Fibroblast of gingiva (primary cell): ENCODE results near the gene MBNL1.

ENCODE experiments used
- DNase-seq: peaks from one replicate; pipeline ENCODE4 v3.0.0-alpha.2; 2011; ENCODE audit warnings: low read depth

MBNL1 gene

DNA sequence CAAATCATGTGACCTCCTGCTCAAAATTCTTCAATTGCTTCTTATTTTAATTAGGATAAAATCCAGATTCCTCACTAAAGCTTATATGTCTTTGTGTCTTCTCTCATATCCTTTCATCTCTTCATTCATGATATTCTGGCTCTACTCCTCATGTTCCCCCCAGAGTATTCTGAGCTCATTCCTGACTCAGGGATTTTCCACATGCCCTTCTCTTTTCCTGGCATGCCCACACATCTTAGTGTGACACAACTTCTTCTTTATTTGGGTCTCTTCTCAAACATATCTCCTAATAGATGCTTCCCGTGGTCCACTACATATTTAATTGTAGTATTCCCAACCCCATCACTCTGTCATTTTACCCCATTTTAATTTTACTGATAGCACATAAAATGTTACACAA is 15.2 kb upstream of the MBNL1 start:
- no peak for DNase-seq

- no peak for DNase-seq
Observed at GRCh38 chr3:152254041-152254440, 14.7 kb upstream of the MBNL1 start.

DNA sequence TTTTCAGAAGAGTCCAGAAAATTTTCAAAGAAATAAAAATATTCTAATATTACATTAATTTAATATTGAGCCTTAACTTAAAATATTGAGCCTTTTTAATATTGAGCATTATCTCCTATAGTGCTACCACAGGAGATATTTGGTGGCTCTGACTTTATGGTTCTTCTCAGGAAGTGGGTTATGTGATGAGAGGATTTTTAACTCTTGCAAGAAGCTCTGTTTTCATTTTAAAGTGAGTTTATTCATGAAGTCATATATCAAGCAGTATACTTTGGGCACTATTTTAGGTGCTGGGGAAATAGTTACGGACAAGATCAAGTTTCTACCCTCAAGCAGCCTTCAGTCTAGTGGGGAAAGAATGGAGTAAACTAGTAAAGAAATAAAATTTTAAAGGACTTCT is 13.4 kb upstream of the MBNL1 start:
- no peak for DNase-seq

DNA sequence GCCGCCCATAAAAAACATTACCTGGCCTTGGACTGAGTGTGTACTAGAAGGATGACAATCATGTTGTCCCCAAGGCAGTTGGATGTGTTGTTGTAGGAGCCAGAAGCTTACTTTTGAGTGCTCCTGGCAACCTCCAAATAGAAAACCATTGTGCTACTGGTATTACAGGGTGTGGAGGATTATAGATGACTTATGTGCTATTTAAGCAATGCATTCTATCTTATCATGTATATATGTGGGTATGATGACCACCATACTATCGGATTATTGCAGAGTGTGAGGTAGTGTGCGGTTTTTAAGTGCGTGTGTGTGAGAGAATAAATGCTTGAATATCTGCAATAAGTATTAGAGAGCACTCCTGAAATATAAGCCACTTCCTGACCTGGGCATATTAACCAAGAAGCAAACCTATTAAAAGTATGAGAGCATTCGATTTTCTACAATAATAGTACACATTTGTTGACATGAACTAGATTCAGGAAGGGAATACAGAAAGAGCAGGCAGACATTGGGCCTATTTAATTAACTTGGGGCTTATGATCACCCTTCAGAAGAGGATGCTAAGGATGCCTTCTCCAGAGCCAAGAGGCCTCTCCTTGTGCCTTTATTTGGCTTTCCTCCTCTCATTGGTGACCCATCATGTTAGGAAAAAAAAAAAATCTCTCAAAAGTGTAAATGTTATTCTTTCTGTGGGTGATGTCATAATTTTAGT is 11.7 kb upstream of the MBNL1 start:
- DNase-seq: no peak

DNA sequence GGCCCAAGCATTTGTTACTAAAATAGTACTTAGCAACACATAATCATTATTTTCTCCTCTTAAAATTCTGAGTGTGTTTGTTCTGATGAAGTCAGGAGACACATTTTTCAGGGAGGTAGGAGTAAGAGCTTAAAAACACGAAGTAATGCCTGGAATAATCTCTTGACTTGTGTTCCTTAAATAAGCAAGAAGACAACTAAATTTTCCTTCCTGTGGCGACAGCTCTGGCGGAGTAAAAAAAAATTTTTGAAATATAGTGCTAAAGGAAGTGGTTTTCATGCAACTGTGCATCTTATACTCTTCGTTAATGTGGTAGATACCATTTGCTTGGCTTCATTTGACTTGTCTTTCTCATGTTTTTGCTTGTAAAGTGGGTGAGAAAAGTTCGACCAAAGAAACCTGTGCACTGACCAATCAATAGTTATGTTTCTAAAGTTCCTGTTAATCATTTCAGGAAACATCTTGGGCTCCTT is 11.1 kb upstream of the MBNL1 start:
- no peak for DNase-seq

DNA sequence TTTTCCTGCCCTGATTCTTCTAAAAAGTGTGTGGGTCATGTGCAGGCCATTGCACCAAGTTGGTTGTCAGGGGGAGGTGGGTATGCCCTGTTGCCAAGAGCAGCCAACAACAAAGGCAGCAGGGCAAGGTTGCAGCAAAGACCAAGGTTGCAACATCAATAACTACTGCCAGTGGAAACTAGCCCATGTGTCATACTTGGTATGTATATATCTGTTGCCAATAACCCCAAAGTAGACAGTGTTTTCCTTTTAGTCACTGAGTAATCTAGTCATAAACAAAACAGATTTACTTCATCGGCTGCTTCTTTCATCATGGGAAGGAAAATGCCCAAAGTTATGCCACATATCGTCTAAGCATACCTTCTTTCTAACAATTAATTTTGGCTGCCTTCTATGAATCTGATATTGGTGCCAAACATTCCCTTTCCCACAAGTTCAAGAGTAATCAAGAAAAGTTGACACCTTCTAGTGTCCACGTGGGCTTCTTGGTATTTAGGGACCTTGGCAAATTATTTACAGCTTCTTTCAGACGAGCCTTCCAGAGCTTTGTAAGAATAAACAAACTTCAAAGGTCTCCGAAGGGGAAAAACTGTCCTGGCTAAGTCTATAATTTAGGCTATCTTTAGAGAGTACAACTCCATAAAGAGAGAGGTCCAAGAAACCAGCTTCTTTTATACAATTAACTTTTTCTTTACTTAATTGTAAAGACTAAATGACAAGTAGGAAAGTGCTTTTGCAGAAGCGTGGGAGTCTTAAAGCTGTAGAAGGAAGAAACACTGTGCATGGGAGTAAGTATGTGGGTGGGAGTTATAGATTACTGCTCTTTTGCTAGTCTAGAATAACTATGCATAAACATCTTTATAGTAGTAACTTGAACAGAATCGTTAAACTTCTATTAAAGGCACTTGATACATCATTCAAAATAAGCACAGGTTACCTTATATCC is 10.0 kb upstream of the MBNL1 start:
- peak; percentile 100 for DNase-seq

GRCh38 chr3:152259468-152259867 is 9.3 kb upstream of the MBNL1 start:
- no peak for DNase-seq

- no peak for DNase-seq
Observed at GRCh38 chr3:152260026-152260425, 8.7 kb upstream of the MBNL1 start.

- DNase-seq: no peak
Observed at GRCh38 chr3:152260529-152260928, 8.2 kb upstream of the MBNL1 start.

- no peak for DNase-seq
Observed at GRCh38 chr3:152261329-152261728, 7.4 kb upstream of the MBNL1 start.

DNA sequence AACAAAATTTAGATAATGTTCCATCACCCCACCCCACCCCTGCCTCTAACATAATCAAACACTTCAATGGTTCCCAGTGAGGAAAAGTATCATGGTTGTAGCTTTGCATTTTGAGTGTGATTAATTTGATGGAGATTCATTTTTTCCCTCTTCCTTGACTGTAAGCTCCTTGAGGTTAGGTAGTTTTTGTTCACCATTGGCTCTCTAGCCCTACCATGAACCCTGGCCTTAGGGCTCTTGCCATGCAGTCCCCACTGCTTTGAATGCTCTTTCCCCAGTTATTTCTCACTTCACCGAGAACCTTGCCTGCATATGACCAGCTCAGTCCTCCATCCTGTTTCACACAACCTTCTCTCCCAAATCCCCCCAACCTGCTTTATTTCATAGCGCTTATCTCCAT is 5.0 kb upstream of the MBNL1 start:
- DNase-seq: no peak

DNA sequence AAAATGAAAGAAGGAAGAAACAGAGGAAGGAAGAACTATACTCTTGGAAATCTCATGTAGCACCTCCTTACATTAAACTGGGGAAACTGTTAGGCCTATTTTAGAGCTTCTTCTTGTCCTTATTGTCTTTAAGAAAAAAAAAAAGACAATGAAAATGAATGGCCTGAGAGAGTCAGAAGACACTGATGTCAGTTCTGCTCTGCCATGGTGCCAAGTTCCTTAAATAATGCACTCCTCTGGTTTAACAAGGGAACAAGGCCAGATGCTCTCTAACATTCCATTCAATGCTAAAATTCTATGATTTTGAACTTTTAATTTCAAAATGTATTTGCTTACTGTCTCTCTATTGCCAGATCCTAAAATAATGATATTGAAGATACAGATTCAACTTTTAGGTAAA is 4.4 kb upstream of the MBNL1 start:
- no peak for DNase-seq

DNA sequence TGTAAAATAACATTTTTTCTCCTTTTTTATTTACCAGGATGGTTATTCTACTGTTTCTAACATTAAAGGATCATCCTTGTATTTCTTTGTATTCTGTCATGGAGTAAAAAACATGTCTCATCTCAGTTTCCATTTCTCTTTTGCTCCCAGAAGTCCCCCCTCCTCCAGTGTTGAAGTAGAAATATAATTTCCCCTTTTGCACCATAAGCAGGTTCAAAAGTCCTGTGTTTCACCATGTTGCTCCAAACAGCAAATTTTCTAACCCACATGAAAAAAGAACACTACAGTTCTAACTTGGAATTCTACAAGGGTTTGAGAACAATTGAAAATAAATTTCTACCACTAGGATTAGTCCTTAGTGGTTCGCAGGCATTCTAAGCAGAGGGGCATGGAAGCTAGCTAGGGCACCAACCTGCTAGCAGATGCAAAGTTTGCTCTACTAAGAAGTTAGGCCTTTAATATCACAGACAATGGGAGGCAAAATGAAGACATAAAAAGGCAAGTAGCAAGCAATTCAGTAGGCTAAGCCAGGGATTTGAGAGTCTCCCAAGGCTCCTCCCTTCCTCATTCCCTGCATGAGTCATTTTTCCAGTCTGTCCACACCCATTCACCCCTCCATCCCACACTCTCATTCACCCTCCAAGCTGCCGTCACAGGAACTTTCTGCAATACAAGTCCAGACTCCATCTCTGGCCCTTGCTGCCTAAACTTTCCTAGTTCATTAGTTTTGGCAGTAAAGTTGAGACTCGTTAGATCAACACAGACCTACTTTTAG is 2.3 kb upstream of the MBNL1 start:
- DNase-seq: peak; percentile 95

GRCh38 chr3:152267831-152268554 is 736 bp upstream of the MBNL1 start:
- DNase-seq: no peak

GRCh38 chr3:152269056-152269830 is 514 bp downstream of the MBNL1 start:
- peak; percentile 97 for DNase-seq

GRCh38 chr3:152269831-152270734 is 1.4 kb downstream of the MBNL1 start:
- no peak for DNase-seq

GRCh38 chr3:152270937-152271336 is 2.2 kb downstream of the MBNL1 start:
- peak; percentile 50 for DNase-seq

GRCh38 chr3:152271501-152272236 is 2.9 kb downstream of the MBNL1 start:
- DNase-seq: no peak

GRCh38 chr3:152272771-152273242 is 4.1 kb downstream of the MBNL1 start:
- peak; percentile 94 for DNase-seq
